Neural cell (in vitro differentiated cells): ENCODE results near the gene SLC5A2. TPM values are rescaled to one million over a fixed set of nuclear protein-coding genes. Genes with fewer than 3 reads are reported as not detected.

ENCODE experiments used
- H2AFZ ChIP-seq: fragments of 200-600, 300-800 bp; sonication (generic), shearing (Covaris generic); 2 replicates; pipeline ENCODE4 v1.6.0; 2014; ENCODE audit warnings: low read depth, mild to moderate bottlenecking, antibody characterized with exemption, low read length, moderate library complexity
- H3F3A ChIP-seq: fragments of 200-600 bp; shearing (Covaris generic); 2 replicates; pipeline ENCODE4 v1.6.1; 2016; ENCODE audit warnings: mild to moderate bottlenecking, moderate library complexity, mixed read lengths, antibody characterized with exemption, low read length; ENCODE audit not compliant: insufficient read depth, poor library complexity, severe bottlenecking
- H3K27ac ChIP-seq: fragments of 200-600, 300-800 bp; sonication (generic), shearing (Covaris generic); 2 replicates; pipeline ENCODE4 v1.5.1; 2014; ENCODE audit warnings: mild to moderate bottlenecking, low read length, moderate library complexity
- H3K27me3 ChIP-seq: fragments of 300-800, 200-600 bp; sonication (generic), shearing (Covaris generic); 2 replicates; pipeline ENCODE4 v1.6.0; 2014; ENCODE audit warnings: mild to moderate bottlenecking, low read depth, low read length, moderate library complexity; ENCODE audit not compliant: insufficient read depth
- H3K36me3 ChIP-seq: fragments of 300-800, 200-600 bp; sonication (generic), shearing (Covaris generic); 2 replicates; pipeline ENCODE4 v1.5.1; 2014; ENCODE audit warnings: mild to moderate bottlenecking, antibody characterized with exemption, low read length, moderate library complexity; ENCODE audit not compliant: insufficient read depth
- H3K4me2 ChIP-seq: fragments of 300-800, 200-600 bp; sonication (generic), shearing (Covaris generic); 2 replicates; pipeline ENCODE4 v1.6.0; 2014; ENCODE audit warnings: mild to moderate bottlenecking, low read length
- H3K4me3 ChIP-seq: fragments of 300-800, 200-600 bp; sonication (generic), shearing (Covaris generic); 2 replicates; pipeline ENCODE4 v1.5.1; 2014; ENCODE audit warnings: mild to moderate bottlenecking, low read length, moderate library complexity
- H3K79me2 ChIP-seq: fragments of 200-600 bp; shearing (Covaris generic); replicated peaks from 2 replicates; pipeline ENCODE4 v1.6.0; 2014; ENCODE audit warnings: mild to moderate bottlenecking, low read length, moderate library complexity; ENCODE audit not compliant: insufficient read depth
- H3K9ac ChIP-seq: fragments of 300-800, 200-600 bp; sonication (generic), shearing (Covaris generic); 2 replicates; pipeline ENCODE4 v1.6.1; 2016; ENCODE audit warnings: mild to moderate bottlenecking, low read length, mixed read lengths
- H3K9me2 ChIP-seq: fragments of 200-600 bp; shearing (Covaris generic); 2 replicates; pipeline ENCODE4 v1.6.1; 2016; ENCODE audit warnings: mild to moderate bottlenecking, low read length, mixed read lengths; ENCODE audit not compliant: insufficient read depth
- H3K9me3 ChIP-seq: fragments of 200-600, 300-800 bp; sonication (generic), shearing (Covaris generic); 2 replicates; pipeline ENCODE4 v1.6.1; 2016; ENCODE audit warnings: mild to moderate bottlenecking, mixed run types, low read length, moderate library complexity, mixed read lengths
- H4K20me1 ChIP-seq: fragments of 200-600 bp; shearing (Covaris generic); 2 replicates; pipeline ENCODE4 v1.6.1; 2016; ENCODE audit warnings: mild to moderate bottlenecking, mixed run types; ENCODE audit not compliant: insufficient read depth
- CTCF ChIP-seq: fragments of 450-650 bp; IDR thresholded peaks from 2 replicates; pipeline ENCODE4 v1.5.1; 2014; ENCODE audit warnings: antibody characterized with exemption, mild to moderate bottlenecking, moderate library complexity; ENCODE audit not compliant: poor library complexity, severe bottlenecking
- EP300 ChIP-seq: fragments of 450-650 bp; conservative IDR thresholded peaks from 2 replicates; pipeline ENCODE4 v1.6.1; 2014; ENCODE audit warnings: antibody characterized with exemption, mild to moderate bottlenecking, moderate library complexity; ENCODE audit not compliant: poor library complexity, severe bottlenecking
- EZH2 ChIP-seq: fragments of 200-600, 300-800 bp; shearing (Covaris generic), sonication (generic); IDR thresholded peaks from 2 replicates; pipeline ENCODE4 v1.6.1; 2014; ENCODE audit warnings: antibody characterized with exemption, low read length, borderline replicate concordance, mild to moderate bottlenecking; ENCODE audit not compliant: insufficient read depth, poor library complexity, severe bottlenecking
- MXI1 ChIP-seq: fragments of 450-650 bp; conservative IDR thresholded peaks from 2 replicates; pipeline ENCODE4 v1.6.1; 2014; ENCODE audit warnings: antibody characterized with exemption, mild to moderate bottlenecking; ENCODE audit not compliant: poor library complexity, severe bottlenecking
- POLR2AphosphoS5 ChIP-seq: IDR thresholded peaks from 2 replicates; pipeline ENCODE4 v1.6.1; 2012
- RAD21 ChIP-seq: fragments of 450-650 bp; conservative IDR thresholded peaks from 2 replicates; pipeline ENCODE4 v1.6.1; 2014; ENCODE audit warnings: antibody characterized with exemption, mild to moderate bottlenecking, moderate library complexity
- REST ChIP-seq: IDR thresholded peaks from 2 replicates; pipeline ENCODE4 v1.6.1; 2012; ENCODE audit warnings: borderline replicate concordance
- SMC3 ChIP-seq: fragments of 450-650 bp; conservative IDR thresholded peaks from 2 replicates; pipeline ENCODE4 v1.6.1; 2014; ENCODE audit warnings: antibody characterized with exemption, mild to moderate bottlenecking, moderate library complexity; ENCODE audit not compliant: poor library complexity
- TAF1 ChIP-seq: IDR thresholded peaks from 2 replicates; pipeline ENCODE4 v1.6.1; 2012; ENCODE audit warnings: low read depth
- polyA plus RNA-seq: library from polyadenylated mRNA; depleted of rRNA; stranded (reverse); fragments of >200 nt; gene quantifications from 2 replicates; pipeline ENCODE4 v1.2.3, GENCODE V29; 2014

The SLC5A2 gene
- polyA plus RNA-seq, 1 donor from 2014 or later = not detected

- H3K36me3 ChIP-seq = no peaks in the 10 kb centered on the region
- no peak overlapping the region for H2AFZ ChIP-seq
- no peaks in the 10 kb centered on the region for H3K79me2 ChIP-seq
- H3K9me3 ChIP-seq = no peaks in the 10 kb centered on the region
- H3F3A ChIP-seq = no peaks in the 10 kb centered on the region
- no peak overlapping the region for H3K27ac ChIP-seq
- TF ChIP-seq POLR2AphosphoS5 (no peak), CTCF (no peak), TAF1 (no peak), RAD21 (no peak), EP300 (no peak), REST (no peak), MXI1 (no peak), EZH2 (no peak), SMC3 (no peak)
- no peak overlapping the region for H3K4me2 ChIP-seq
- H4K20me1 ChIP-seq = no peaks in the 10 kb centered on the region
- no peak overlapping the region for H3K9ac ChIP-seq
- H3K4me3 ChIP-seq = no peak overlapping the region
- no peaks in the 10 kb centered on the region for H3K9me2 ChIP-seq
- peaks cover 39% of the 10 kb centered on the region for H3K27me3 ChIP-seq
Observed at GRCh38 chr16:31489298-31489564, 6.3 kb downstream of the SLC5A2 start.

GRCh38 chr16:31489616-31490584 is 7.0 kb downstream of the SLC5A2 start:
- H3K9me3 ChIP-seq = no peaks in the 10 kb centered on the region
- no peaks in the 10 kb centered on the region for H3K36me3 ChIP-seq
- H4K20me1 ChIP-seq = no peaks in the 10 kb centered on the region
- no peak overlapping the region for H3K4me3 ChIP-seq
- H3K27ac ChIP-seq = no peak overlapping the region
- no peaks in the 10 kb centered on the region for H3F3A ChIP-seq
- no peak overlapping the region for H3K9ac ChIP-seq
- H3K27me3 ChIP-seq = peaks cover 38% of the 10 kb centered on the region
- no peaks in the 10 kb centered on the region for H3K79me2 ChIP-seq
- TF ChIP-seq SMC3 (no peak), REST (no peak), EZH2 (no peak), EP300 (no peak), TAF1 (no peak), POLR2AphosphoS5 (no peak), CTCF (no peak), RAD21 (no peak), MXI1 (no peak)
- no peak overlapping the region for H2AFZ ChIP-seq
- H3K4me2 ChIP-seq = no peak overlapping the region
- no peaks in the 10 kb centered on the region for H3K9me2 ChIP-seq
